Brain microvascular endothelial cell (primary cell): ENCODE results near the gene IPO9.
"Not testable (repeated sequence)": the region's sequence is repeated elsewhere in the genome, so short reads cannot be mapped to it uniquely, and the experiment has no call there.

Experiments
- DNase-seq: peaks from one replicate; pipeline ENCODE4 v3.0.0-alpha.2; 2020
- H3K27ac ChIP-seq: fragments of 250-450 bp; sonication (Bioruptor Pico); 2 replicates; pipeline ENCODE4 v1.5.1; 2020; ENCODE audit warnings: mild to moderate bottlenecking, moderate library complexity
- H3K27me3 ChIP-seq: fragments of 250-450 bp; sonication (Bioruptor Pico); replicated peaks from 2 replicates; pipeline ENCODE4 v1.5.1; 2020; ENCODE audit warnings: mild to moderate bottlenecking
- H3K36me3 ChIP-seq: fragments of 250-450 bp; sonication (Bioruptor Pico); replicated peaks from 2 replicates; pipeline ENCODE4 v1.5.1; 2020; ENCODE audit warnings: mild to moderate bottlenecking
- H3K4me3 ChIP-seq: 2 replicates; pipeline ENCODE4 v1.5.1; 2011; ENCODE audit warnings: low read depth, mild to moderate bottlenecking, control low read depth, low read length, moderate library complexity
- in situ Hi-C: cut with HindIII; loops from 2 replicates; pipeline ENCODE4 v1.10.0; 2017; ENCODE audit warnings: low sequenced_read_pairs, low pct_ligation_motif_present
- TF ChIP-seq, protein P1 (sequence below): IDR thresholded peaks from 2 replicates; pipeline ENCODE4 v1.5.1; 2011; ENCODE audit warnings: low read depth, mild to moderate bottlenecking, moderate library complexity, low read length, control low read depth, inconsistent platforms; ENCODE audit errors: missing control alignments

The IPO9 gene

DNA sequence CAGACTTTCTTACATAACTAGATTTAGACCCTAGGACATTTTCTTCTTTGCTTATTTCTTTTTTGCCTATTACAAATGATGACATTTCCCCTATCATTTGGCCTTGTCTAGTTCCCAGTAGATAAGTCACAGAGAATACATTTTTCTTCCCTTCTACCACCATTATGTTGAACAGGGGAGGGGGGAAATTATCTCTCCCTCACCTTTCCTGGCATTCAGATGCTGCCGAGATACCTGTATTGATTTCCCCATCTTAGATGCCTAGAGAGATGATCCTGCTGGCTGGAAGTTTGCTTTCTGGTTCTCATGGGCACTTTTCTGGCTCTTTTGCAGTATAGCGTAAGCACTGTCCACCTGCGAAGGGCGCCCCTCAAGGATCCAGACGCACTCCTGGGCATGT lies 5.7 kb downstream of the IPO9 start:
- H3K4me3 ChIP-seq: no peak overlapping the region
- DNase-seq: no peak
- TF ChIP-seq, protein P1, sequence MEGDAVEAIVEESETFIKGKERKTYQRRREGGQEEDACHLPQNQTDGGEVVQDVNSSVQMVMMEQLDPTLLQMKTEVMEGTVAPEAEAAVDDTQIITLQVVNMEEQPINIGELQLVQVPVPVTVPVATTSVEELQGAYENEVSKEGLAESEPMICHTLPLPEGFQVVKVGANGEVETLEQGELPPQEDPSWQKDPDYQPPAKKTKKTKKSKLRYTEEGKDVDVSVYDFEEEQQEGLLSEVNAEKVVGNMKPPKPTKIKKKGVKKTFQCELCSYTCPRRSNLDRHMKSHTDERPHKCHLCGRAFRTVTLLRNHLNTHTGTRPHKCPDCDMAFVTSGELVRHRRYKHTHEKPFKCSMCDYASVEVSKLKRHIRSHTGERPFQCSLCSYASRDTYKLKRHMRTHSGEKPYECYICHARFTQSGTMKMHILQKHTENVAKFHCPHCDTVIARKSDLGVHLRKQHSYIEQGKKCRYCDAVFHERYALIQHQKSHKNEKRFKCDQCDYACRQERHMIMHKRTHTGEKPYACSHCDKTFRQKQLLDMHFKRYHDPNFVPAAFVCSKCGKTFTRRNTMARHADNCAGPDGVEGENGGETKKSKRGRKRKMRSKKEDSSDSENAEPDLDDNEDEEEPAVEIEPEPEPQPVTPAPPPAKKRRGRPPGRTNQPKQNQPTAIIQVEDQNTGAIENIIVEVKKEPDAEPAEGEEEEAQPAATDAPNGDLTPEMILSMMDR: no peak
- in situ Hi-C loops: no loop called here
- no peaks in the 10 kb centered on the region for H3K27me3 ChIP-seq
- H3K27ac ChIP-seq: no peak overlapping the region
- H3K36me3 ChIP-seq: no peaks in the 10 kb centered on the region

DNA sequence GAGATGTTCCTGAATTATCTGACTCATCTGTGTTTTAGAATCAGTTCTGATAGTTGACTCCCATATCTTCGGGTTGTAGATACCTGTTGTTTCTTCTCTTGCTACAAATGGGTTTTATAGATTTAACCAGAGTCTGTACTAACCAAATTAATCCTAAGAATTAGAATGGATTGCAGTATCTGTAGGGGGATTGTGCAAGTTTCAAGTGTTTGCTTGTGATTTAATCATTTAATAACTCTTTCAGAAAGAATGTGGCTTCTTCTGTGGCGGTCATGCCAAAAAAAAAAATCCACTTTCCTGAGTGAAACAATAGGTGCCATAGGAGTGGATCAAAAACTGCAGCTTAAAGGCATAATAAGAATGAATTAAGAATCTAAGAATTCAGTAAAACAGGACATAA lies 9.4 kb downstream of the IPO9 start:
- TF ChIP-seq, protein P1: no peak
- H3K4me3 ChIP-seq: no peak overlapping the region
- no peak for DNase-seq
- H3K27me3 ChIP-seq: no peaks in the 10 kb centered on the region
- no peak overlapping the region for H3K27ac ChIP-seq
- in situ Hi-C loops: no loop called here
- no peaks in the 10 kb centered on the region for H3K36me3 ChIP-seq

DNA sequence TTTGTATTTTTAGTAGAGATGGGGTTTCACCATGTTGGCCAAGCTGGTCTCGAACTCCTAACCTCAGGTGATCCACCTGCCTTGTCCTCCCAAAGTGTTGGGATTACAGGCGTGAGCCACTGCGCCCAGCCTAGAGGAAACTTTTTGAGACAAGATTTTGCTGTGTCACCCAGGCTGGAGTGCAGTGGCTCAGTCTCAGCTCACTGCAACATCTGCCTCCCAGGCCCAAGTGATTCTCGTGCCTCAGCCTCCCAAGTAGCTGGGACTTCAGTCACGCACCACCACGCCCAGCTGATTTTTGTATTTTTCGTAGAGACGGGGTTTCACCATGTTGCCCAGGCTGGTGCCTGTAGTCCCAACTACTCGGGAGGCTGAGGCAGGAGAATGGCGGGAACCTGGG lies 10.1 kb downstream of the IPO9 start:
- DNase-seq, H3K27me3 ChIP-seq, H3K4me3 ChIP-seq, in situ Hi-C loops, H3K27ac ChIP-seq, H3K36me3 ChIP-seq: not testable (repeated sequence)

DNA sequence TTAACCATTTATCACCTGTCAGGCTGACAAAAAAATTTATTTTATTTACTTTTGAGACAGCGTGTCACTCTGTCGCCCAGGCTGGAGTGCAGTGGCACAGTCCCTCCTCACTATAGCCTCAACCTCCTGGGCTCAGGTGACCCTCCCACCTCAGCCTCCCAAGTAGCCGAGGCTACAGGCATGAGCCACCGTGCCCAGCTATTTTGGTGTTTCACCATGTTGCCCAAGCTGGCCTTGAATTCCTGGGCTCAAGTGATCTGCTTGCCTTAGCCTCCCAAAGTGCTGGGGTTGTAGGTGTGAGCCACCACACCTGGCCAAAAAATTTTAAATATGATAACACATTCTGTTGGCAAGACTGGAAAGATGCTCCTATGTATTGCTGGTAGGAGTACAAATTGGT lies 11.1 kb downstream of the IPO9 start:
- Histone ChIP-seq H3K36me3 (no peaks in the 10 kb centered on the region), H3K27ac (no peak overlapping the region), H3K4me3 (no peak overlapping the region), H3K27me3 (no peaks in the 10 kb centered on the region)
- no peak for DNase-seq
- in situ Hi-C loops: no loop called here
- TF ChIP-seq, protein P1: no peak

DNA sequence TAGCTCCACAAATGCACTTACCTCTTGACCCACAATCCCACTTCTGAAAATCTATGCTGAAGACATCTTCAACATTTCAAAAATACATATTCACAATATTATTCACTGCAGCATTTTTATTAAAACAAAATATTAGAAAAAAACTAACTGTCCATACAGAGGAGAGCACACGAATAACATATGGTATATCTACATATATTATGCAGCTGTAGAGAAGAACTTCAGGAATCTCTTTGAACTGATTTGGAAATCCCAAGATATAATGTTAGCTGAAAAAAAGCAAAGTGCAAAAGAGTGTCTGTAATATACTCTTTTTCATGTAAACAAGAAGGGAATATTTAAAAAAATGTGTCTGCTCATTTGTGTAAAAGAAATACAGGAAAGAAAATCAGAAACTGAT lies 11.5 kb downstream of the IPO9 start:
- no peaks in the 10 kb centered on the region for H3K27me3 ChIP-seq
- no peaks in the 10 kb centered on the region for H3K36me3 ChIP-seq
- DNase-seq: no peak
- H3K4me3 ChIP-seq: no peak overlapping the region
- TF ChIP-seq, protein P1: no peak
- in situ Hi-C loops: no loop called here
- H3K27ac ChIP-seq: no peak overlapping the region

DNA sequence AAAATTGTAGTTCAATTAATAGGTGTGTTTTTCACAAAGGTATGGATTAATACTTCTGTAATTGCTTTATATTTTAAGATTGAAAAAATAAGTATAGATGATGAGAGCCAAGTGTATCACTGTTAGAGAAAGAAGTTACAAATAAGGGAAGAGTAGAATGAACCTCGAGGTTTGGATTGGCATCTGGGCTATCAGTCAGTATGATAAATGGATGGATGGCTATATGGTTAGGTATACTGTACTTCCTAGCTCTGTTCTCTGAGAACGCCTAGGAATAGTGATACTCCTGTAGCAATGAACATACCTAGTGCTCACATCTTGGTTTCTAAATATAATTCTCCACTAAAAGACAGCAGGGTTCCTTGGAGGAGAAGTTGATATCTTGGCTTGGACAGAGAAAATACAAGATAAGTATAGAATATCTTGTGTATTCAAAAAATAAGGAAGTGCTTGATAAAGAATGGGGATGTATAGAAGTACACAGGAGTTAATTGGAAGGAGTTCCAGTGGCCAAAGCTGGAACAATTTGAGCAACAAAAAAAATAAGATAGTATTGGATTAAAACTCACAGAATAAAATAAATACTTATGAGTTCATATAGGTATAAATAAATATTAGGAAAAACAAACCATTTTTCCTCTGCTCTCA lies 12.4 kb downstream of the IPO9 start:
- Histone ChIP-seq H3K4me3 (no peak overlapping the region), H3K27me3 (no peaks in the 10 kb centered on the region), H3K27ac (no peak overlapping the region), H3K36me3 (no peaks in the 10 kb centered on the region)
- no peak for DNase-seq
- TF ChIP-seq, protein P1: no peak
- in situ Hi-C loops: no loop called here
